GM12878 (cell line): ENCODE results near the gene CREB3. TPM values are rescaled to one million over a fixed set of nuclear protein-coding genes. Genes with fewer than 3 reads are reported as not detected.

ENCODE experiments used
- ATF2 ChIP-seq: IDR thresholded peaks from 2 replicates; pipeline ENCODE4 v1.6.1; 2012; ENCODE audit warnings: low read length, inconsistent platforms
- CHD1 ChIP-seq: IDR thresholded peaks from 2 replicates; pipeline ENCODE4 v1.6.1; 2012; ENCODE audit warnings: low read depth, low read length, improper control_type of control experiment
- EED ChIP-seq: sonication (generic); IDR thresholded peaks from 2 replicates; pipeline ENCODE4 v1.6.1; 2016; ENCODE audit warnings: antibody characterized with exemption, low read depth
- EP300 ChIP-seq, 2 experiments: fragments of 150-350 bp in 1 of 2; IDR thresholded peaks; 2 replicates each; pipeline ENCODE4 v1.6.1; 2011 to 2012; ENCODE audit warnings: low read depth in 2 of 2, low read length in 2 of 2, borderline replicate concordance in 1 of 2, improper control_type of control experiment in 1 of 2, inconsistent platforms in 1 of 2; ENCODE audit not compliant: control insufficient read depth in 1 of 2
- IKZF1 ChIP-seq: fragments of 450-650 bp; conservative IDR thresholded peaks from 2 replicates; pipeline ENCODE4 v1.6.1; 2017; ENCODE audit warnings: antibody characterized with exemption, mild to moderate bottlenecking
- JUND ChIP-seq: IDR thresholded peaks from 2 replicates; pipeline ENCODE4 v1.6.1; 2012; ENCODE audit warnings: low read depth, mild to moderate bottlenecking, low read length, improper control_type of control experiment, moderate library complexity
- KDM1A ChIP-seq: fragments of 200-600 bp; sonication (generic); IDR thresholded peaks from 2 replicates; pipeline ENCODE4 v1.6.1; 2016; ENCODE audit warnings: borderline replicate concordance
- MEF2A ChIP-seq: IDR thresholded peaks from 2 replicates; pipeline ENCODE4 v1.6.1; 2011; ENCODE audit warnings: low read depth, mild to moderate bottlenecking, low read length, moderate library complexity; ENCODE audit not compliant: insufficient read depth
- NBN ChIP-seq: fragments of 450-650 bp; IDR thresholded peaks from 2 replicates; pipeline ENCODE4 v1.6.1; 2016
- NFIC ChIP-seq: IDR thresholded peaks from 2 replicates; pipeline ENCODE4 v1.6.1; 2012; ENCODE audit warnings: low read depth, mild to moderate bottlenecking, inconsistent platforms, low read length, moderate library complexity
- RAD51 ChIP-seq: fragments of 450-650 bp; IDR thresholded peaks from 2 replicates; pipeline ENCODE4 v1.6.1; 2016; ENCODE audit warnings: moderate library complexity, mild to moderate bottlenecking, inconsistent platforms
- REST ChIP-seq: IDR thresholded peaks from 2 replicates; pipeline ENCODE4 v1.6.1; 2012; ENCODE audit warnings: mild to moderate bottlenecking, low read depth, low read length
- SMAD5 ChIP-seq: IDR thresholded peaks from 2 replicates; pipeline ENCODE4 v1.6.1; 2016; ENCODE audit warnings: antibody characterized with exemption, low read depth
- YBX1 ChIP-seq: fragments of 450-650 bp; IDR thresholded peaks from 2 replicates; pipeline ENCODE4 v1.6.1; 2016; ENCODE audit warnings: antibody characterized with exemption
- ZNF274 ChIP-seq: IDR thresholded peaks from one replicate; pipeline ENCODE4 v1.8.0; 2011; ENCODE audit not compliant: insufficient read length, insufficient read depth
- ZZZ3 ChIP-seq: IDR thresholded peaks from 2 replicates; pipeline ENCODE4 v1.6.1; 2011; ENCODE audit warnings: low read depth; ENCODE audit not compliant: control insufficient read depth, insufficient read length
- polyA plus RNA-seq, 11 experiments: library from polyadenylated mRNA; depleted of rRNA in 4 of 11; unstranded in 6 of 11; stranded (reverse) in 5 of 11; fragments of >200 nt; fragmentation: Nextera tagmentation in 4 of 11; fragmentation: Illumina TruSeq in 1 of 11; extraction: Ambion mirVana in 4 of 11; extraction: Trizol in 1 of 11; gene quantifications; 1 replicate in 1 of 11; 2 replicates in 10 of 11; pipeline versions ENCODE4 v1.2.1 to v1.2.3, GENCODE V29; 2011 to 2016; ENCODE audit warnings: inconsistent platforms in 2 of 11, missing spikeins in 2 of 11, low read depth in 1 of 11
- total RNA-seq, 4 experiments: library from RNA; depleted of rRNA in 3 of 4; stranded (reverse); fragments of >200 nt in 3 of 4; fragmentation: Illumina TruSeq in 1 of 4; extraction: Trizol in 1 of 4; gene quantifications; 2 replicates each; pipeline versions ENCODE4 v1.2.1 to v1.2.3, GENCODE V29; 2013 to 2021
- TF ChIP-seq, protein P1 (sequence below): fragments of 450-650 bp; IDR thresholded peaks from 2 replicates; pipeline ENCODE4 v1.6.1; 2018; ENCODE audit warnings: borderline replicate concordance, mild to moderate bottlenecking; ENCODE audit not compliant: partially characterized antibody
- TF ChIP-seq, protein P2 (sequence below): fragments of 450-650 bp; IDR thresholded peaks from 2 replicates; pipeline ENCODE4 v1.6.1; 2017; ENCODE audit warnings: low read depth, mild to moderate bottlenecking, moderate library complexity
- TF ChIP-seq, protein P3 (sequence below): fragments of 450-650 bp; IDR thresholded peaks from 2 replicates; pipeline ENCODE4 v1.6.1; 2018; ENCODE audit warnings: mild to moderate bottlenecking, low read depth, moderate library complexity; ENCODE audit not compliant: partially characterized antibody

The CREB3 gene
- total and polyA plus RNA-seq, 10 of the 15 experiments (the other 5 are each of a cell fraction or from before 2014, with no cell fraction given): 9.8 to 38.9 (median 19.8) TPM

DNA sequence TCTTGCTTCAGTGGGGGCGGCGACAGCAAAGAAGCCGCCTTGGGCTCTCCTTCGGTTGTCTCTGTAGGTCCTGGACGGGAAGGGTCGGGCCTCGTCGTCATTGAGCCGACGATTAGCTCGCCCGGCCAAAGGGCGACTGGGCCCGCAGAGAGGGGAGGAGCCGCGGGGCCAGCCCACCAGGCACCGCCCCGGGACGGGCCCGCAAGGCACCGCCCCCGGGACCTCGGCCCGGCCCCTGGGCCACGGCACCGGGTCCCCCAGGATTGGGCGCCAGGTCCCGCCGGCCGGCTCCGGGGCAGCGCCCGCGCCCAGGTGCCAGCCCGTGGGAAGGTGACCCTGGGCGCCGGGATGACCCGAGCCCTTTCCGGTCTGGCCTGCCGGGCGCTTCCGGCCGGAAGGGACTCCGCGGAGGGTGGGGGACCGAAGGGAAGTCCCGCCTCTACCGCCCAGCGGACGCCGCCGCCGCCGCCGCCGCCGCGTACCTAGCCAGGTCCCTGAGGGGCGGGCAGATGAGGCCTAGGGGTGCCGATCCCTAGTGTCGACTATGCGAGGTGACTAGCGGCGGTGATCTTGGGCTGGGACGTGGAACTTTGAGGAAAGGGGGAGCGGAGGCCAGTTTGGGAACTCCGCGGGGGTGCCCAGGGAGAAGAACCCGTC is 16.5 kb downstream of the CREB3 start, which contains the start of the genes GBA2 and RGP1 (continued):
- TF ChIP-seq REST: no peak
- TF ChIP-seq YBX1: no peak
- TF ChIP-seq SMAD5: no peak
- TF ChIP-seq, protein P1, sequence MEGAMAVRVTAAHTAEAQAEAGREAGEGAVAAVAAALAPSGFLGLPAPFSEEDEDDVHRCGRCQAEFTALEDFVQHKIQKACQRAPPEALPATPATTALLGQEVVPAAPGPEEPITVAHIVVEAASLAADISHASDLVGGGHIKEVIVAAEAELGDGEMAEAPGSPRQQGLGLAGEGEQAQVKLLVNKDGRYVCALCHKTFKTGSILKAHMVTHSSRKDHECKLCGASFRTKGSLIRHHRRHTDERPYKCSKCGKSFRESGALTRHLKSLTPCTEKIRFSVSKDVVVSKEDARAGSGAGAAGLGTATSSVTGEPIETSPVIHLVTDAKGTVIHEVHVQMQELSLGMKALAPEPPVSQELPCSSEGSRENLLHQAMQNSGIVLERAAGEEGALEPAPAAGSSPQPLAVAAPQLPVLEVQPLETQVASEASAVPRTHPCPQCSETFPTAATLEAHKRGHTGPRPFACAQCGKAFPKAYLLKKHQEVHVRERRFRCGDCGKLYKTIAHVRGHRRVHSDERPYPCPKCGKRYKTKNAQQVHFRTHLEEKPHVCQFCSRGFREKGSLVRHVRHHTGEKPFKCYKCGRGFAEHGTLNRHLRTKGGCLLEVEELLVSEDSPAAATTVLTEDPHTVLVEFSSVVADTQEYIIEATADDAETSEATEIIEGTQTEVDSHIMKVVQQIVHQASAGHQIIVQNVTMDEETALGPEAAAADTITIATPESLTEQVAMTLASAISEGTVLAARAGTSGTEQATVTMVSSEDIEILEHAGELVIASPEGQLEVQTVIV: no peak
- no peak for TF ChIP-seq KDM1A
- TF ChIP-seq CHD1: no peak
- no peak for TF ChIP-seq ZNF274
- no peak for TF ChIP-seq NBN
- no peak for TF ChIP-seq EP300 (IDR thresholded peaks at IDR 0.05; ENCODE audit: borderline replicate concordance in 1 of 2, control insufficient read depth in 1 of 2, low read depth in 2 of 2, low read length in 2 of 2)
- no peak for TF ChIP-seq EED
- TF ChIP-seq ATF2: no peak
- TF ChIP-seq, protein P2, sequence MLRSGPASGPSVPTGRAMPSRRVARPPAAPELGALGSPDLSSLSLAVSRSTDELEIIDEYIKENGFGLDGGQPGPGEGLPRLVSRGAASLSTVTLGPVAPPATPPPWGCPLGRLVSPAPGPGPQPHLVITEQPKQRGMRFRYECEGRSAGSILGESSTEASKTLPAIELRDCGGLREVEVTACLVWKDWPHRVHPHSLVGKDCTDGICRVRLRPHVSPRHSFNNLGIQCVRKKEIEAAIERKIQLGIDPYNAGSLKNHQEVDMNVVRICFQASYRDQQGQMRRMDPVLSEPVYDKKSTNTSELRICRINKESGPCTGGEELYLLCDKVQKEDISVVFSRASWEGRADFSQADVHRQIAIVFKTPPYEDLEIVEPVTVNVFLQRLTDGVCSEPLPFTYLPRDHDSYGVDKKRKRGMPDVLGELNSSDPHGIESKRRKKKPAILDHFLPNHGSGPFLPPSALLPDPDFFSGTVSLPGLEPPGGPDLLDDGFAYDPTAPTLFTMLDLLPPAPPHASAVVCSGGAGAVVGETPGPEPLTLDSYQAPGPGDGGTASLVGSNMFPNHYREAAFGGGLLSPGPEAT: peak; percentile 20; the same call in 1 of the 2 replicates
- no peak for TF ChIP-seq MEF2A
- no peak for TF ChIP-seq JUND
- no peak for TF ChIP-seq RAD51
- no peak for TF ChIP-seq NFIC
- peak; percentile 97 for TF ChIP-seq IKZF1
- TF ChIP-seq, protein P3, sequence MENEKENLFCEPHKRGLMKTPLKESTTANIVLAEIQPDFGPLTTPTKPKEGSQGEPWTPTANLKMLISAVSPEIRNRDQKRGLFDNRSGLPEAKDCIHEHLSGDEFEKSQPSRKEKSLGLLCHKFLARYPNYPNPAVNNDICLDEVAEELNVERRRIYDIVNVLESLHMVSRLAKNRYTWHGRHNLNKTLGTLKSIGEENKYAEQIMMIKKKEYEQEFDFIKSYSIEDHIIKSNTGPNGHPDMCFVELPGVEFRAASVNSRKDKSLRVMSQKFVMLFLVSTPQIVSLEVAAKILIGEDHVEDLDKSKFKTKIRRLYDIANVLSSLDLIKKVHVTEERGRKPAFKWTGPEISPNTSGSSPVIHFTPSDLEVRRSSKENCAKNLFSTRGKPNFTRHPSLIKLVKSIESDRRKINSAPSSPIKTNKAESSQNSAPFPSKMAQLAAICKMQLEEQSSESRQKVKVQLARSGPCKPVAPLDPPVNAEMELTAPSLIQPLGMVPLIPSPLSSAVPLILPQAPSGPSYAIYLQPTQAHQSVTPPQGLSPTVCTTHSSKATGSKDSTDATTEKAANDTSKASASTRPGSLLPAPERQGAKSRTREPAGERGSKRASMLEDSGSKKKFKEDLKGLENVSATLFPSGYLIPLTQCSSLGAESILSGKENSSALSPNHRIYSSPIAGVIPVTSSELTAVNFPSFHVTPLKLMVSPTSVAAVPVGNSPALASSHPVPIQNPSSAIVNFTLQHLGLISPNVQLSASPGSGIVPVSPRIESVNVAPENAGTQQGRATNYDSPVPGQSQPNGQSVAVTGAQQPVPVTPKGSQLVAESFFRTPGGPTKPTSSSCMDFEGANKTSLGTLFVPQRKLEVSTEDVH: no peak
- no peak for TF ChIP-seq ZZZ3
